Embryonic facial prominence (tissue), 1 donor: Measurements from ENCODE around the gene FAM168A.
A peak's percentile ranks its signal among the peaks of the same experiment; 100 is the strongest.
"Not testable (repeated sequence)": the region's sequence is repeated elsewhere in the genome, so short reads cannot be mapped to it uniquely, and the experiment has no call there.

Experiments used
- DNase-seq: peaks from one replicate; pipeline ENCODE4 v3.0.0-alpha.2; 2016; ENCODE audit errors: extremely low spot score

Gene FAM168A

DNA sequence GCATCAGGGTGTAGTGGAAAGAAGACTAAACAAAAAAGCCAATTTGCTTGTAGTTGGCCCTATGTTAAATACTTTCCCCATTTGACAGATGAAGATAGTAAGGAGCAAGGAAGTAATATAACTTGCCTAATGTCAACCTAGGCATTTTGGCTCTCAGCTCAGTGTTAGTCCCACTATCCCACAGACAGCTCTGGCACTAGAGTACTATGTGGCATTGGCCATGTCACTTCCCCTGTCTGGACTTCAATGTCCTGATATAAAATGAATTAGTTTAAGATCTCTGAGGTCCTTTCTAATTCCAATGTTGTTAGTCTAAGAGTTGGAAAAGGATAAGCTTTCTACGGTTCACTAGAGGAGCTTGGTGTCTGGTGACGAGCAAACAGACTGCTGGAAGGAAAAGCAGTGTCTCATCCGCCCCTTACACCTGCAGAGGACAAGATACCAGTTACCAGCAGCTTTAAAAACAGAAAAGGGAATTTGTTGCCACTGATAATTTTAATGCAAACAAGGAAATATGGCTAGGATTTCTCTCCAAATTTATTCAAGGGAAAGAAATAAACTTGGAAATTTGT lies 129.2 kb downstream of the FAM168A start:
- DNase-seq, result no peak

DNA sequence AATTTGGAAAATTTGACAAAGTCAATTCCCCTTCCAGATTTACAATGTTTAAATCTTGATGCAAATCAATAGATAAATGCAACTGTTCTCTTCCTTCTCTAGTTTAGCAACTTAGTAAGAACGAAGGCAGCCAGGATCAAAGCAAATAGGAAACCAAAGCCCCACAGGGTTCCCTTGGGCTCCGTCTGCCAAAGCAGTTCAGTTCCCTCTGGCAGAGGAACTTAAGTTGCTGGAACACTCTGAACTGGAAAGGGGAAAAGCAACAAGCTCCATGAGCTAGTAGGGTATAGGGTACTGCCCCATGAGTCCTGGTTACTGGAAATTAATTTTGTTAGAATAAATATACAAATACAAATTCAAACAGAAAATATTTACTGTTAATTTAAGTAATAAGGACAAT lies 130.4 kb downstream of the FAM168A start:
- DNase-seq, result no peak

DNA sequence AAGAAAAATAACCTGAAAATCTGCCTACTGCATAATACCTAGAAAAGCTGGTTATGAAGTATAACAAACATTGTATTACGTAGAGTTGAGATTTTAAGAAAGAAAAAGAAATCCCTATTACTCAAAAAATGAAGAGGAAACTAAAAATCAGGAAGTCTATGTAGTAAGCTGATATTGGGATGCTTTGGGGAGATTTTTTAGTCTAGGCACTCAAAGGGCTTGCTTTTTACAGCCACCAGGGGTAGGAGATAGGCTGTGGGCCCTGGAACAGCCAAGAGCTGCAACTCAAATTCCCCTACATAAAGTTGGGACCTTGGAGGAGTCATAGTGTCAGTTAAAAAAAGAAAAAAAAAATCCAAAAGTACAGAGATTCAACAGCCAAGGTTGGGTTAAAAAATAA lies 131.3 kb downstream of the FAM168A start:
- no peak for DNase-seq

DNA sequence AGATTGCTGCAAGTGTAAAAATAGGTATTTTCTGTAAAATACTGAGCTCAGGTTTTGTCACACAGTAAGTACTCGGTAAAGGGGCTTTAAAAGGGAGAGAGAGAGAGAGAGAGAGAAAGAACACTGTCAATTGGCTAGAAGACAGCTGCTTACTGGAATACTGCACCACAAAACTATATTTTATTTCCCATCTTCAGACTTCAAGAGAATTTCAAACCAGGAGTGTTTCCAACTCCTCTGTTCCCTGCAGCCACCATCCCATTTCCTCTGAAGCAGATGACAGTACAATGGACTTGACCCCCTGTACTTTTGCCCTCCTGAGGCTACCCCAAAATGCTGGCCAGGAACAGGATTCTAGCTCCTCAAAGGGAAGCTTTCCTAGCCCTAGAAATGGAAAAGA lies 132.0 kb downstream of the FAM168A start:
- no peak for DNase-seq

DNA sequence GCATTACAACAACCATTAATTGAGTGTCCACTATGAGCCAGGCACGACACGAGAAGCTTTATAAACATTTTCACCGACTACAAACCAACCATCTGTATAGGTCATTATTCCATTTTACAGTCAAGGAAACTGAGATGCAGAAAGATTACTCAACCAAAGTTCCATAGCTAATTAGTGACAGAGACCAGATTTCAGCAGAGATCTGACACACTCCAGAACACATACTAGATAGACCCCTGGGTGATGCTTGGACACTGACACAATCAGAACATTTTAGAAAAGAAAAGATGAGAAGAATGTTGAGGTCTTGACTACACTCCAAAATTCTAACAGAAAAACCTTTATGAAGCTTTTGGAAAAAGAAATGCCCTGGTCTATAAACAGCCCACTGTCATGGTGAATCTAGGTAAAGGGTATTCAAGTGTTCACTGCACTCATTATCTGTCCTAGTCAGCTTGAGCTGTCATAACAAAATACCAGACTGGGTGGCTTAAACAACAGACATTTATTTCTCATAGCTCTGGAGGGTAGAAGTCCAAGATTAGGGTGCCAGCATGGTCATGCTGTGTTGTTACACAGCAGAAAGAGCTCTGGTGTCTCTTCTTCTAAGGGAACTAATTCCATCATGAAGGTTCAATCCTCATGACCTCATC lies 132.8 kb downstream of the FAM168A start:
- DNase-seq, result no peak

DNA sequence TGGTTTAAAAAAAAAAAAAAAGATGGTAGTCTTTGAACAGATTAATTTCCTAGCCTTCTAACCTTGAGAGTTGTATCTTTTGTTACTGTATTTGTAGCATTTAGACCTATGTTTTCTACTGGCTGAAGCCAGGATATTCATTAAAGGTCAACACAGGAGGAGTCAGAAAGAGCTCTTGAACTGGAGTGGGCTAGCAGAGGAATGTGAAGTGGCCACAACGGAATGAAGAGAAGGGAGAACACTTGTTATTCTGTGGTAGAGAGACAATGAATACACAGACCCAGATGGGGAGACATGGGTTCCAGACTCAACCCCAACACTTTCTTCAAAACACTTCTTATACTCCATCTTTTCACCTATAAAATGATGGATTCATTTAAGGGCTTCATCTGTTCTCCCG lies 133.6 kb downstream of the FAM168A start:
- no peak for DNase-seq

DNA sequence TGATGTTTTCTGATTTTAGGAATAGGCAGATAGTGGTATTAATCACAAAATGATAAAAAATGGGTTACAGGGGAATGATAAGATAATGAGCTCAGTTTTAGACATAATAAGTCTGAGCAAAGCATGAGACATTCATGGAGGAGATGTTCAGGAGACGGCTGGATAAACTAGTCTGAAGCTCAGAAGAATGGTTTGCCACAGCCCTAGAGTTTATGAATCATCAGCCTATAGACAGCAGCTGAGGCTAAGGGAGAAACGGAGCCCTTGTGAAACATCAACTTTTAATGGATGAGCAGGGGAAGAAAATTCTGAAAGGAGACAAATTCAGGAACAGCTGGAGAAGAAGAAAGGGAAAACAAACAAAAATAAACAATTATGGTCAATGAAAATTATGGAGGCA lies 134.6 kb downstream of the FAM168A start:
- no peak for DNase-seq

DNA sequence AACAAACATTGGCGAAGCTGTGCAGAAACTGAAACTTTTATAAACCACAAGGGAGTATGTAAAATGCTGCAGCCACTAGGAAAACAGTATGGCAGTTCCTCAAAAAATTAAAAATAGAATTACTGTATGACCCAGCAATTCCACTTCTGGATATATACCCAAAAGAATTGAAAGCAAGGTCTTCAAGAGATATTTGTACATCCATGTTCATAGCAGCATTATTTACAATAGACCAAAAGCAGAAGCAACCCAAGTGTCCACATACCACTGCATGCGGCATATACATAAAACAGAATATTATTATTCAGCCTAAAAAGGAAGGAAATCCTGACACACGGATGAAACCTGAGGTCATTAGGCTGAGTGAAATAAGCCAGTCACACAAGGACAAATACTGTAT lies 135.9 kb downstream of the FAM168A start:
- no peak for DNase-seq

DNA sequence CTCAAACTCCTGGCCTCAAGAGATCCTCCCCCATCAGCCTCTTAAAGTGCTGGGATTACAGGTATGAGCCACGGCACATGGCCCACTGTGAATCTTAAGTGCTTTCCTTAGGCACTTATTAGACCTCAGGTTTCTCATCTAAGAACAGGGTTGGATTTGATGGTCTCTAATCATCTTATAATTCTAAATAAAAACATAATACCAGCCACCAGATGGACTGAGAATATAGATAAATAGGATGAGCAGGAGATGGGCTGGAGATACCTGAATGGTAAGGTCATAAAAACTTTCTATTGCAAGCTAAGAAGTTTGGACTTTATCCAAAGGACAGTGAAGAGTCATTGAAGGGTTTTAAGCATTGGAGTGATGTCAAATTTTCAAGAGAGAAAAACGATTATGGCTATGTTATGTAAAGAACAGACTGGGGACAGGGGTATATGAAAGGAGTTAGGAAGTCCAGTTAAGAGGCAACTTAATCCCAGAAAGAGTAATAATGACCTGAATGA lies 136.5 kb downstream of the FAM168A start:
- no peak for DNase-seq

DNA sequence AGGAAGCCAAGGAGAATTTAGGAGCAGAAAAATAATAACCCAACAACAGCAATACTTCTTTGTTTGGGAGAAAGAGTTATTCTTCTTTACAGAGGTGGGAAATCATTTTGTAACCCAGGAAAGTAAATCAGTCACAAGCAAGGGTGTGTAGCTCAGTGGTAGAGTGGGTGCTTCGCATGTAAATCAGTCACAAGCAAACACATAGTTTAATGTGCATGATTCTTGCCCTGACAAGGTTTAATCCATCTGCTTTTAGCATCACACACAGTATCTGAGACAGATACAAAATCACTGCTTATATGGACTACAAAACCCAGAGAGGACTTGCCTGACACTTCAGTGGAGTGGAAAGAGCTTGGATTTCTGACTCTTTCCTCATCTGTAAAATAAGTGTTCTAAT lies 139.7 kb downstream of the FAM168A start:
- no peak for DNase-seq

DNA sequence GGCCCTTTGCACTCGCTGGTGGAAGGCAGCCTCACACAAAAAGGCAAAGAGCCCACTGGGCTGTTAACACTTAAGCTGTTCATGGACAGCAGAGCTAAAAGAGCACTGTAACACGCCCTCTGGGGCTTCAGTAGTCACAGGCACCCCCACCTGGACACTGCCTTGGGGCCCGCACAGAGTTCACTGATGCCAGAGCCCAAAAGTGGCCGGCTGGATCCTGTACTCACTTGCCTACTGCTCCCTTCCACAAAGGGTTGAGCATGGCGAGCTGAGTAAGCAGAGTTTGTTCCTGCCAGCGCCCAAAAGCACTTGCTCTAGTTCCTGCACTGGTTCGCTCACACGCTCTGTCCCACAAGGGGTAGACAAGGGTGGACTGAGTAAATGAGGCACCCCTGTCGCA lies 142.9 kb downstream of the FAM168A start:
- DNase-seq, result no peak

DNA sequence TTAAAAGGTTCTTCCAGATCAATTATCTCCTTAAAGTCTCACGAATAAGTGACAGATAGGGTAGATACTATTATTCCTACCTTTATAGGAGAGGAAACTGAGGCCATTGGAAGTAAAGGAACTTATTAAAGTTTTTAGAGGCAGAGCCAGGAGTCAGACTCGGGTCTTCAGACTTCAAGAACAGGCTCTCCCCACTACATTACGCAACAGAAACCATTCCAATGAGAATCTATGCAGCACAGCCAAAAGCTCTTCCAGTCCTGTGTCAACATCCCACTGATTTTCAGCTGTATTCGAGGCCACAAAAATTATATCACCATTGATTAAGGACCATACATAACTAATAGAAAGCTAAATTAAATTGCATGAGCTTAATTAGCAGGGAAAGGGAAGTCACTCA lies 144.3 kb downstream of the FAM168A start:
- DNase-seq, result no peak

DNA sequence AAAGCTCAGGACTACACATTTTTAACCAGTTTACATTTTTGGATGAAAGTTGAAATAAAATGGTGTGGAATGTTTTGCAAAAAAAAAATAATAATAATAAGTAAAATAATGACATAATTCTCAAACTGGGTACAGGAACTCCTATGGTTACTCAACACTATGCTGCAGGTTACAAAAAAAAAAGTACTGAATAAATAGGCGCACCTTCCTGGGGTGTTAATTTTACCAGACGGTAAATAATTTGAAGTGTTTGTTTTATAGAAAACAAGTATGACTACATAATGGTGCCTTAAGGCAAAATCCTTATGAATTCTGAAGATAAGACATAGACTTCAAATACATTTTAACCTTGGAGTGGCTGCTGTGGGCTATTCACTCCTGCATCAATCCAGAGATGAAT lies 145.2 kb downstream of the FAM168A start:
- no peak for DNase-seq

DNA sequence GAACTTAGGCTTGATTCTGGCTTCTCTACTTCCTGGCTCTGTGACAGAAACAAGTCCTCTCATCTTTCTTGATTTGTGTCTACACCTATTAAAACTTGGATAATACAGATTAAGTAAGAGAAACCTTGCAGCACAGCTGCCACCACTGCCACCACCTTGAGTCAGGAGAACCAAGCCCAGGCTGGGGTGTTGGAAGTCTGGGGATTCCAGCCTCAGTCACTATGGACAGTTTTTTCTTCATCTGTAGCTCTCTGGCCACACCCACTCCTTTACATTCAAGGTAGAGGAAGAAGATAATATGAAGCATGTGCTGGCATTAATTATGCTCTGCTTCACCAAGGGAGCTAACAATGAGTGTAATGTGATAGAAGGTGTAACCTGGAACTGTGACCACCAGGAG lies 146.0 kb downstream of the FAM168A start:
- no peak for DNase-seq

DNA sequence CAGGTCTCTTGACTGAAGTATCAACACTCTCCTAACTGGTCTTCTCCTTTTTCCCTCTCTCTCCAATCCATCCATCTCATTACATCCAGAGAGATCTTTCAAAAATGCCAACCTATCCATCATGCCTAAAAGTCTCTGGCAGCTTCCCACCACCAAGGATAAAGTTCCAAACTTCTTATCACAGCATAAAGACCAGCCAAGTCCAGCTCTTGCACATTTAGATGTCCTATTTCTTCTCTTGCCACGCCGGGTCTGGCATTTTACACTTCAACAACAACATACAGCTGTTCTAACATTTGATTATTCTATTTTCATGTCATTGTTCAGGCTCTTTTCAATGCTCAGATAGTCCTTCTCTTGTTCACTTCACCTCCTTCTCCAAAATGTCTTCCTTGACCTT lies 151.1 kb downstream of the FAM168A start:
- DNase-seq, result no peak

DNA sequence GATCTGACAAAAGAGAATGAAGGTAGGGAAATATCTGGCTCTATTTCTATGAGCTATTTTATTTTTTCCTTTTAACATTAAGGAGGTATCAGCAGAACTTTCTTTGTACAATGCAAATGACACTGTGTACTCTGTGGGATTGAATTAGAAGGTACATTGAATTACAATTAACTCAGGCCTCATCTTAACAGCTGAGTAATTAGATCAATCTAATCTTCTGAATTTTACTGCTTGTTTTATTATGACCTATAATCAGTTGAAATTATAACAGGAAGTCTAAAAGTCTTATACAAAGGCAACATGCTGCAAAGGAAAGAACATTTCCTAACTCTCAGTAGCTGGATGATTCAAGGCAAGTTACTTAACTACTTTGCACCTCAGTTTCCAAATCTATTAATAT lies 151.9 kb downstream of the FAM168A start:
- no peak for DNase-seq

DNA sequence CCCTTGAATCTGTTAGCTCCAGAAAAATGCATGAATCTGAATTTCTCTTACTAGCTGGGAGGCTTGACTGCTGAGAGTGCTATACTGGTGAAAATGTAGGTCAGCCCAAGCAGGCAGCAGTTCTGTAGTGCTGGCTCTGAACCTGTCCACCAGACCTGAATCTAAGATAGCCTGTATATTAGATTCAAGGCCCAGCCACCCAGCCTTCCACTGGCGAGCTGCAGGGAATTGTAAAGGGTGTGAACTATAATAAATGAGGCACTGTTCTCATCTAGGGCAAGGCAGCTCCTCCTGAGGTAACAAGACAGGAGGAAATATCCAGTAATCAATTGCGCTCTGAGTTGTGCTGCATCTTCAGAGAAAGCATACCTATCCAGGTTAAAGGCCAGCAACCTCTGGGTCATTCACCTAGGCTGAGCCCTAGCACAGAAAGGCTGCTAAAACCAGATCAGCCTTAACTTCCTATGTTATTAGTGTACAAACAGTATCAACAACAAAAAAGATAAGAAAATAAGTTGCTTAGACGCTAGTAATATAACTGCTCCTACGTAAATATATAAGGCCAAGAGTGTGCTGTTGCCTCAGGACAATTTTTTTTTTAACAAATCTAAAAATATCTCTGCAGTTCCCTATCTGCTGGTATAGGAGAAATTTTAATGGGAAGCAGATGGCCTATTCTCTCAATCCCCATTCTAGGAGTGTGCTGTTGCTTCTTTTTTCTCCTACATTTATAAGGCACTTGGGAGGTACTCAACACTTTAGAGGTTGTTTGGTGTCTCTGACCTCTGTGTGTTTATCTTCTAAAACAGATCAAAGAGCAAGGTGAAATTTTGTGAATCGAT lies 158.7 kb downstream of the FAM168A start:
- DNase-seq, result peak; percentile 60

DNA sequence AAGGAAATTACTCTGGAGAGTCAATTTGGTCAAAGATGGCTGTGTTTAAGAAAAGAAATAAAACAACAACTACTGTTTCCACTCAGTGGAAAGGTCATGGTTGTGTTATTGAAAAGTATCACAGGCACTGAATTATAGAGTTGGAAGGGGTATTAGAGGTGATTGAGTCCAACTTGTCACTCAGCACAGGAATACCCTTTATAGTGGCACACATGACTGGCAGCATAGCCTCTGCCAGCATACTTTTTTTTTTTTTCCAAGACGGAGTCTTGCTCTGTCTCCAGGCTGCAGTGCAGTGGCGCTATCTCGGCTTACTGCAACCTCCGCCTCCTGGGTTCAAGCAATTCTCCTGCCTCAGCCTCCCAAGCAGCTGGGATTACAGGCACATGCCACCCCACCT lies 161.1 kb downstream of the FAM168A start:
- not testable (repeated sequence) for DNase-seq

DNA sequence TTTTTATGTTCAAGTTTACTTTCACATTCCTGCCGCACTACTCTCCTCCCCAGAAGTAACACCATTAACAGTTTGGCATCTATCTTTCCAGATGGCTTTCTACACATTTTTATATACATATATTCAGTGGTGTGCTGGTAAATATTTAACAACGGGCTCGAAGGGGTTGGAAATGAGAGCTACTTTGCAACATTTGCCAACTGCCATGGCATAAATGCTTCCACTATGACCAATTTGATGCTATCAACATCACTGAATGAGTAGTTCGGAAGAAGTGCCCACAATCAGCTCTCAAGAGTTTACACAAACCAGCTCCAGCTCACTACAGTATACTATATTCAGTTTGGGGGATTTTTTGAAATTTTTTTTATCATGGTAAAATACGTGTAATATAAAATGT lies 166.5 kb downstream of the FAM168A start:
- no peak for DNase-seq

DNA sequence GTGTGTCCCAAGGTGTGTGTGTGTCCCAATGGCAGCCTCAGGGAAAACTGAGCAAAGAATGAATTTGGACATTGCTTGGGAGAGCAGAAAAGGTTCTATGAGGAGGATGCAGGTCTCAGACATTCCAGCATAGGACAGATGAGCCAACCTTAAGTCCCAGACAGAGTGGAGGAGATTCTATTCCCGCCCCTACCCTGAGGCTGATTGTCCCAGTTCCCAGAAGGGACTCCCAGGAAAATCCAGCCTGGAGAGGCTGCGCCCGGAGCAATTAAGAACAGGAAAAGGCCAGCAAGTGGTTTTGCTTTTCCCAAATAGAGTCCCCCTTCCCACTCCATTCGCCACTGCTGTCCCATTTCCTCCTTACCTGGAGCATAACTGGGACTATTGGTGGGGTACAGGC lies 167.6 kb downstream of the FAM168A start:
- no peak for DNase-seq

DNA sequence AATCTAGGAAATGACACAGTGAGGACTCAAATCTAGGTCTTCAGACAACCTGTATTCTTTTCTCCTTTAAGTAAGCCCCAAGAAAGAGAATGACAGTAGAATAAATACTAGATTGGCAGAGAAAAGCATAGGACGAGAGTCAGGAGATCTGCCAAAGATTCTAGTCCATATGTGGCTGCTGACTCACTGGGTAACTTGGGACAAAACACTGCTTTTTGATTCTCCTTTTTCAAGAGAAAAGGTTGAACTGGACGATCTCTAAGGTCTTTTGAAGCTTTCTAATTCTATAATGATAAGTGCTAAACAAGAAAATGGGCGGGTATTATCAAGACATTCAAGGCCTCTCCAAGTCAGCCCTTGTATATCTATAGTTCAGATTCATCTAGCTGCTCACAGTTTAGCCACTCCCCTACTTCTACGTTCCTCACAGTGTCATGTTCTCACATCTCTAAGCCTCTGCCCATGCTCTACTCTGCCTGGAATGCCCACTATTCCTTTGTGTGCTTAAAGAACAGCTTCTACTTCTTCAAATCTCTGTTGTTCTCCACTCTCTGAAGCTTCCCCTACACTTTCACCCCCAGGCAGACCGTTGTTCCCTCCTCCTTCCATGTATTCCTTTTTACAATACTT lies 168.7 kb downstream of the FAM168A start:
- no peak for DNase-seq

DNA sequence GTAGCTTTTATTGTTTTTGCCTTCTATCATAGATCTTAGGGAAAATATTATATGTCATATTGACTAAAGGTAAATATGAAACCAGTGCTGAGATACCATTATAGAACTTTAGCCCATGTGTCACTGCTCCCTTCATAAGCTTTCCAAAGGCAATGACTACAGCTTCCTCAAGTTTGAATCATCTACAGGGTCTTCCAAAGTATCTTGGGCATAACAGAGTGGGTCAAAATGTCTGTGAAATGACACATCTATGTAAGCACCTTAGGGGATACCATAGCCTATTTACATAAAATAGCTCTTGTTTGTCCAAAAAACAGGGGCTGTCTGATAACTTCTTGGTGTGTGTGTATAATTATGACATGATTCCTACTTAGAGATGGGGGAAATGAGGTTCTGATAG lies 169.2 kb downstream of the FAM168A start:
- DNase-seq, result no peak

DNA sequence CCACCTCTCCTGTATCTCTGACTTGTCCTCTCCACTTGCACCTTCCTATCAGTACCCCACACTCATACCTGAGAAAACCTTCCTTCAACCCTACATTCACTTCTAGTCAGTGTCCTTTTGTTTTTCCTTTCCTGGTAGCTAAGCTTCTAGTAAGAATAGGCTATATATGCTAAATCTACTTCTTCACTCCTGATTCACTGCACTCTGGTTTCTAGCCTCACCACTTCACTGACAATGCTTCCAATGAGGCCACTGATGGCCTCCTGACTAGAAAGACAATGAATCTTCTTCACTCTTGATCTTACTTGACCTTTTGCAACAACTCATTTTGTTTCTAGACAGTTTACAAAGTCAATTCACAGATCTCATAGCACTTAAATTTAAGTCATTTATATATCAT lies 169.7 kb downstream of the FAM168A start:
- no peak for DNase-seq
